Panc1 (cell line): ENCODE measurements around the gene PIGH. TPM values are rescaled to one million over a fixed set of nuclear protein-coding genes. Genes with fewer than 3 reads are reported as not detected.

Experiments used
- ATAC-seq: fragments of 200-7000 bp; cut with Tn5 transposase; 2 replicates; pipeline ENCODE4 v1.9.1; 2020; ENCODE audit warnings: mild to moderate bottlenecking, moderate library complexity
- BruUV-seq: library from RNA; stranded (reverse); fragments of 400-500 nt; replicated peaks from 2 replicates; lab custom pipeline; 2021; lab: Mats Ljungman, UMichigan
- CTCF ChIA-PET: fragments of 300-600 bp; sonication (Branson Sonifier 250); formaldehyde crosslinking; loops from one replicate; lab custom pipeline; 2022; ENCODE audit warnings: antibody characterized with exemption; lab: Charles Lee
- POLR2A ChIA-PET: fragments of 300-600 bp; sonication (Branson Sonifier 250); formaldehyde crosslinking; loops from one replicate; lab custom pipeline; 2022; ENCODE audit warnings: antibody characterized with exemption; lab: Charles Lee
- DNase-seq: peaks from one replicate; pipeline ENCODE4 v3.0.0-alpha.2; 2010; ENCODE audit warnings: low read depth, low spot score
- H3K27ac ChIP-seq: 2 replicates; pipeline ENCODE4 v1.5.1; 2011; ENCODE audit warnings: mild to moderate bottlenecking, low read length, inconsistent platforms
- H3K27me3 ChIP-seq: fragments of 200-500 bp; sonication (Bioruptor generic); 2 replicates; pipeline ENCODE4 v1.6.0; 2014; ENCODE audit warnings: low read length, inconsistent platforms; ENCODE audit not compliant: control insufficient read depth, insufficient read depth
- H3K36me3 ChIP-seq: fragments of 200-500 bp; sonication (Bioruptor generic); 2 replicates; pipeline ENCODE4 v1.5.1; 2014; ENCODE audit warnings: inconsistent platforms, mild to moderate bottlenecking, low read length, moderate library complexity; ENCODE audit not compliant: control insufficient read depth, insufficient read depth
- H3K4me1 ChIP-seq: 2 replicates; pipeline ENCODE4 v1.5.1; 2011; ENCODE audit warnings: inconsistent platforms, mild to moderate bottlenecking, low read length, moderate library complexity; ENCODE audit not compliant: control insufficient read depth, insufficient read depth
- H3K4me3 ChIP-seq, 2 experiments: 2 replicates each; pipeline ENCODE4 v1.5.1; 2011 to 2012; ENCODE audit warnings: low read depth in 2 of 2, low read length in 2 of 2, mild to moderate bottlenecking in 2 of 2, inconsistent platforms in 1 of 2, moderate library complexity in 1 of 2
- H3K9me3 ChIP-seq: fragments of 200-500 bp; sonication (Bioruptor generic); 2 replicates; pipeline ENCODE4 v1.5.1; 2014; ENCODE audit warnings: low read depth, mild to moderate bottlenecking, inconsistent platforms, low read length, moderate library complexity; ENCODE audit not compliant: control insufficient read depth, insufficient read depth
- CTCF ChIP-seq: fragments of 450-650 bp; IDR thresholded peaks from 2 replicates; pipeline ENCODE4 v1.5.1; 2017; ENCODE audit warnings: mild to moderate bottlenecking
- POLR2AphosphoS5 ChIP-seq: IDR thresholded peaks from 2 replicates; pipeline ENCODE4 v1.6.1; 2012; ENCODE audit warnings: mild to moderate bottlenecking, low read depth, low read length, moderate library complexity
- REST ChIP-seq, 2 experiments: IDR thresholded peaks; 2 replicates each; pipeline ENCODE4 v1.6.1; 2011 to 2012; ENCODE audit warnings: low read depth in 2 of 2, control low read depth in 1 of 2, low read length in 1 of 2, mild to moderate bottlenecking in 1 of 2, moderate library complexity in 1 of 2; ENCODE audit not compliant: insufficient read depth in 1 of 2
- SIN3A ChIP-seq: IDR thresholded peaks from 2 replicates; pipeline ENCODE4 v1.6.1; 2012; ENCODE audit warnings: low read depth, mild to moderate bottlenecking, low read length, moderate library complexity, borderline replicate concordance; ENCODE audit not compliant: insufficient read depth
- TCF7L2 ChIP-seq: IDR thresholded peaks from 2 replicates; pipeline ENCODE4 v1.6.1; 2011; ENCODE audit warnings: mild to moderate bottlenecking, low read depth, low read length, inconsistent platforms
- in situ Hi-C: cut with HindIII; loops from 2 replicates; pipeline ENCODE4 v1.10.0; 2016; ENCODE audit warnings: low sequenced_read_pairs, low pct_unique_long_range_greater_than_20kb
- intact Hi-C: fragments of 100-400 bp; cut with micrococcal nuclease; formaldehyde crosslinking; loops from one replicate; pipeline ENCODE4 v1.10.0; 2022; ENCODE audit not compliant: unreplicated experiment
- total RNA-seq: library from RNA; stranded (reverse); gene quantifications from one replicate; pipeline ENCODE4 v1.2.1, GENCODE V29; 2021; ENCODE audit not compliant: unreplicated experiment

Gene PIGH
- total RNA-seq, 1 experiment from 2014 or later: 13.3 TPM

GRCh38 chr14:67619446-67620216 is 19.6 kb upstream of the PIGH start, which contains the start of gene ARG2:
ARG2 (plus strand) TSS chr14:67619920; CDS start chr14:67619978, 58 bp downstream.
- ATAC-seq (peak; percentile 96), DNase-seq (no peak)
- peak within 1 kb of the TSS; percentile 58 to 71 for H3K4me3 ChIP-seq
- no peaks in the 10 kb centered on the region for H3K27me3 ChIP-seq
- H3K4me1 ChIP-seq: peaks cover 9% of the 10 kb centered on the region
- BruUV-seq: no TSS peak
- H3K9me3 ChIP-seq: no peaks in the 10 kb centered on the region
- ChIA-PET CTCF (interaction anchor here (0.8 to 1.9 kb wide), 3 partner anchors 47 to 106 kb away, joined by 3 to 10 read pairs (median 5); no protein-coding TSS in a partner anchor), POLR2A (no interaction called here)
- TF ChIP-seq REST (IDR thresholded peaks at IDR 0.05; ENCODE audit: insufficient read depth in 1 of 2, low read depth in 2 of 2, low read length in 1 of 2): no peak
- no peak for TF ChIP-seq CTCF
- TF ChIP-seq SIN3A: peak; percentile 84; the same call in 1 of the 2 replicates
- no peak for TF ChIP-seq POLR2AphosphoS5
- TF ChIP-seq TCF7L2: no peak
- intact Hi-C loops: loop anchor here (5.0 to 10.0 kb wide), 2 partner anchors 48 to 85 kb away; partner anchors contain the start of gene RDH12
- in situ Hi-C loops: no loop called here
- H3K27ac ChIP-seq: no peak within 1 kb of the TSS
- H3K36me3 ChIP-seq: no peaks in the 10 kb centered on the region

GRCh38 chr14:67618617-67619063 is 18.6 kb upstream of the PIGH start:
- in situ Hi-C loops (no loop called here), intact Hi-C loops (loop anchor here (5.0 to 10.0 kb wide), 2 partner anchors 49 to 86 kb away; partner anchors contain the start of gene RDH12)
- BruUV-seq: no TSS peak
- Histone ChIP-seq H3K27ac (no peak overlapping the region), H3K9me3 (no peaks in the 10 kb centered on the region), H3K4me3 (no peak overlapping the region), H3K4me1 (peaks cover 9% of the 10 kb centered on the region), H3K36me3 (no peaks in the 10 kb centered on the region), H3K27me3 (no peaks in the 10 kb centered on the region)
- TF ChIP-seq SIN3A (no peak), CTCF (peak; percentile 75)
- DNase-seq (no peak), ATAC-seq (peak; percentile 42; the same call in 1 of the 2 replicates)
- ChIA-PET POLR2A (no interaction called here), CTCF (interaction anchor here (0.6 to 1.9 kb wide), 4 partner anchors 12 to 86 kb away, joined by 3 to 10 read pairs (median 4); no protein-coding TSS in a partner anchor)
